GM21447 (cell line): Measurements from ENCODE around the gene C3orf22.

Source experiments
- ATAC-seq: cut with Tn5 transposase; IDR thresholded peaks from one replicate; pipeline ENCODE4 v1.9.1; 2021; ENCODE audit not compliant: unreplicated experiment

The C3orf22 gene

DNA sequence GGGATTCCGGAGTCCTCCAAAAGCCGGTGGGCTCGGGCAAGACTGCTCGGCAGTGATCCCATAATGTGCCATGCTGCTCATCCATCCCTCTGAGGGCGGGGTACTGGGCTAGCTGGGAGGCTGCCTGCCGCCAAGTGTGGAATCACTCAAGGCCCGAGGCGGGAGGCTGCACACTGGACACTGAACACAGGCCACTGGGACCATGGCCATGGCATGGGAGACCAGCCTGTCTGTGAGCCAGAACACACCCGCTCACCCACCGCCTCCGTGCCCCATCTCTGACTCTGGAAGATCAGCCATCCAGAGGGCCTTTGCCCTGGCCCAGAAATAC is 1.4 kb downstream of the C3orf22 start:
- no peak for ATAC-seq

DNA sequence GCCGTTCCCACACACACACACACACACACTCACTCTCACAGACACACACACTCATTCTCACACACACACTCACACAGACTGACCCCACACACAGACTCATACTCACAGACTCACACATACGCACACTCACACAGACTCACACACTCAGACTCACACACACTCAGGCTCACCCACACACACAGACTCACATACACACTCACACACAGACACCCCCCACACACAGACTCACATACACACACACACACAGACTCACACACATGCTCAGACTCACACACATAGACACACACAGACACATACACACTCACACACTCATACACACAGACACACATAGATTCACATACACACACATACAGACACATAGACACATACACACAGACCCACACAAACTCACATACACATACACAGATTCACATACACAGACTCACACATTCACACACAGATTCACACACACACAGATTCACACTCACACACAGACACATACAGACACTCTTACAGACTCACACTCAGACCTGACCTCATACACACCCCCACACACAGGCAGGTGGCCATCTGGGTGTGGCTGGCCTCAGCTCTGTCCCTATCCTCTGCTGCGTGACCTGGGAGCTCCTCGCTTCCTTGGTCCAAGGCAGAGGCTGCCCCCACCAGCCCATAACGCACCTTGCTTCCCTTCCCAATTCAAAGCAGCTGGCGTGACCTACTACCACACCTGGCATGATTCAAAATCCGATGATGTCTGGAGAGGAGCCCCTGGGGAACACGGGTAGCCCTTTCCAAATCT is 1.9 kb downstream of the C3orf22 start:
- ATAC-seq = no peak

DNA sequence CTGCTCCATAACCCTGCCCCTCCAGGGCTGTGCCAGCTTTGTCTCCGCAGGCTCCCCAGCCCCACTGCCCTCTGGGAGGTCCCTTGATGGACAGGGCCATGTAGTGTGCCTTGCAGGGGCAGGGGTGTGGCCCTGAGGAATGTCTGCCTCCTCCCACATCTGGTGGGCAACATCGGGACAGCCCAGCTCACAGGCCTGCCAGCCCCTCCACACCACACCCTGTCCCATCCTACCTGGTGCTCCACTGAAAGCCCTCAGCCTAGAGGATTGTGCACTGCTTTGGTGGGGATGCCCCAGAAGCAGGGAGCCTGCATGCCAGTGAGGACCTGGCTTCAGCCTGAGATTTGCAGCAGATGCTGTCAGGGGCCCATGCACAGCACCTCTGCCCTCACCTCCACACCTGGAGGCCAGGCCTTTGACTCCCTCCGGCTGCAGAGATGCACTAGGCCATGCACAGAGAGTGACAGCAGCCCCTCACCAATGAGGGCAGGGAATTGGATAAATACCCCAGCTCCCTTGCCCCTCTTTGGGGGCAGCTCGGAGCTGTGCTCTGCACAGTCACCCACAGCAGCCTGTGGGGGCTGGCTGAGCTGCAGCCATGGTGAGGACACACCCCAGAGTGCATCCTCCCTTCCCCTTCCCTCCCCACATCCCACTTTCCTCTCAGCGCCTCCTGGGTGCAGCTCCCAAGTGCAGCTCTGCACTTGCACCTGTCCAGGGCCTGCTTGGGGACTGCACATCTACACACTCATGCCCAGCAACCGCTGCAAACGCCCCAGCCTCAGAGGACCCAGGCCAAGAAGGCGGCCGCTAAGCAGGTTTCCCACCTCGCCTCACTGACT is 2.7 kb downstream of the C3orf22 start:
- no peak for ATAC-seq

DNA sequence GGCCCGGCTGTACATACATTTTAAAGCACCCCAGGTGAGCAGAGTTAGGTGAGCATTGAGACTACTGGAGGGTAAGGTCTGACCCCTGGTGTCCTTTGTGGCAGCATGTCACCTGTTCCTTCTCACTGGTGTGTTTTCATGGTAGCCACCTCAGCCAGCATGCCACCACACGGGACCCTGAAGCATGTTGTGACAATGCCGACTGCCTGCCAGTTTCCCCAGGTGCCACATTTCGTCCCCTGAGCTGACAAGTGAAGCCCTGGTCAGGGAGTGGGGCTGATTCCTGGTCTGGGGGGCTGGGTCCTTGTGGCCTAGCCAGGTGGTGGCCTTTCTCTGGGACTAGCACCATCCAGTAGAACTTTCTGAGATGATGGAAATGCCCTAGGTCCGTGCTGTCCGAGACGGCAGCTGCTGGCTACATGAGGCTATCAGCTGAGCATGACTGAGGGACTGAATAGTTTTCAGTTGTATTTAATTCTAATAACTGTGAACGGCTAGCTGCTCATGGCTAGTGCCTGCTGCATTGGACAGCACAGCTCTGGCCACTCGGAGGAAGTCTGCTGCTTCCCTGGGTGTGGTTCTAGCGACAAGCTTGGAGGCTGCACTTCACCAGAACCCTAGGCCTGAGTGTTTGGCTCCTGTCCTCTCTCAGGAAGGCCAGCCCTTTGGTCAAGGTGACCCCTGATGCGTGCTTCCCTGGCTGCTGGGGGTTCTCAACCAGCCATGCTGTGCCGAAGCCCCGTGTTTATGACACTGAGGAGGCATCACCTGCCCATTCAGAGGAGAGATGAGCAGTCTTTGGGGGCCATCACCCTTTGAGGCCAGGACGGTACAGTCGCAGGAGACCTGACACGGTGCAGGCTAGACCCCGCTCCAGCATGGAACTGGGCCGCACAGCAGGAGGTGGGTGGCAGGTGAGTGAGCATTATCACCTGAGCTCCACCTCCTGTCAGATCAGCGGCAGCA is 3.9 kb downstream of the C3orf22 start:
- no peak for ATAC-seq

- ATAC-seq = no peak
Measured at GRCh38 chr3:126553284-126554084, 5.2 kb downstream of the C3orf22 start.

DNA sequence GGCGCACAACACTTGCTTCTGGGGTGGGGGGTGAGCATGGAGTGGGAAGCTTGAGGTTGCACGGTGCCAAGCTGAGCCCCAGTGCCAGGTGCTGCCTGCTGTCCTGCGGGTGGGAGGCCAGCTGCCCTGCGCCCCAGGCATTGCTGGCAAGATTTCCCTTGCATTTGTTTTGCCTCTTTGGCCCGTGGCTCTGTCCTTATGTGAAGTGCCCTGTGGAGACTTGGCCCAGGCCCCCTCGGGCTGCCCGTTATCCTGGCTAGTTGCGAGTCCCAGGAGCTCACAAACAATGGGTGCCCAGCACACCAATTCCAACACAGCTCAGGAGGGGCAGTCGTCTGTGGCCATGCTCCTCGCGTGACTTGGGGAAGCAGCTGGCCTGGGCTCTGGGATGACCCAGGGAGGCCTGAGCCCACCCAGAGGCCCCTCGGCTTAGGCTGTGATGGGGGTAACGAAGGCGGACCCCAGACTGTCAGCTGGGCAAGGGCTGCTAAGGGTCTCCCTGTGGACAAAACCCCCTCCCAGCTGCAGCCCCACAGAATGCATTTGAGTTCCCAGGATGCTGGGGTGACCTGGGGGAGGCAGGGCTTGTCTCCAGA is 5.9 kb downstream of the C3orf22 start:
- no peak for ATAC-seq

GRCh38 chr3:126551839-126552687 is 6.7 kb downstream of the C3orf22 start:
- no peak for ATAC-seq

DNA sequence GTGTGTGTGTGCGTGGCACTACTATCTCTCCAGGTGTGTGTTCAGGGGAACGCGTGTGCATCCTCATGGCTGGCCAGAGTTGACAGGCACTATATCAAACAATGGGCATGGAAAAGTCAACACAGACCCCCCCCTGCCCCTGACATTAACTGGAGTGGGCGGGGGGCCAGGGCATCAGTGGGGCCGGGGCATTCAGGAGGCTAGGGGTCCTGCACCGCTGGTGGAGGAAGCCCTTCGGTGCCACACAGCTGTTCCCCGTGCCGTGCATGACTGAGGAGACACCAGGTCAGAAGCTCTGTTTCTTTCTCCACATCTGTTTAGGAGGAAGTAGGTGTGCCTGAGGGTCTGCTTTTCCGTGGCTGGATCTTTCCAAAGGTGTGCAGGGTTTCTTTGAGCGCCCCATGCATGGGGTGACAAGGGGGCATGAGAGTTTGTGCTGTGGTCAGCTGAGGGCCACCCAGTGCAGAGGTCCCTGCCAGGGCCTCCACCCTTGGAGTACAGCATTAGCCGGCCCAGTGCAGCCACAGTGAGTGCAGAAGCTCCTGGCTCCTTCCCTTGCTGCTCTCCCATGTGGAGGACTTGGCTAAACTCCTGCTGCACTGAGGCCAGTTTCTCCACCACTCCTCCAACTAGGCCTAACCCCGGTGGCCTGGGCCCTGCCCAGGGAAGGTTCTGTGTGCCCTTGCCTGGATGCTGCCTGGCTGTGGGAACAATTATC is 7.5 kb downstream of the C3orf22 start:
- ATAC-seq = no peak

- ATAC-seq = no peak
Measured at GRCh38 chr3:126550488-126551051, 8.2 kb downstream of the C3orf22 start.

- no peak for ATAC-seq
Measured at GRCh38 chr3:126549861-126550487, 8.8 kb downstream of the C3orf22 start.

GRCh38 chr3:126548556-126549466 is 9.9 kb downstream of the C3orf22 start:
- no peak for ATAC-seq

- ATAC-seq = no peak
Measured at GRCh38 chr3:126547721-126548120, 11.0 kb downstream of the C3orf22 start.

- ATAC-seq = no peak
Measured at GRCh38 chr3:126546549-126547239, 12.0 kb downstream of the C3orf22 start.

DNA sequence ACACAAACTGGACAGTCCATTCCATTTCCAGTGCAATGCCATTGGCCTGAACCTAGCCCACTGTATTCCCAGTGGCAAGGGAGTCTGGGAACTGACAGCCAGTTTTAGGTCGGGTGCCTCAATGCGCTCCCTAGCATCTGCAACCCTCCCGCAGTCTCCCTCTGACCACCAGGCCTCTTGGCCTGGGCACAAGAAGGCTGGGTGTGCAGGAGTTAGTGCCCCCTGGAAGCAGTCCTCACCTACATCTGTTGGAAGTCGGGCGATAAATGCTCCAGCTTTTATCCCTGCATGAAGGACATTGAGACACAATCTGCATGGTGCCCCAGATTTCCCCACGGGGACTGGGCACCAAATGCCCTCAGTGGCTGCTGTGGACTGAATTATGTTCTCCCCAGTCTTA is 12.7 kb downstream of the C3orf22 start:
- no peak for ATAC-seq

DNA sequence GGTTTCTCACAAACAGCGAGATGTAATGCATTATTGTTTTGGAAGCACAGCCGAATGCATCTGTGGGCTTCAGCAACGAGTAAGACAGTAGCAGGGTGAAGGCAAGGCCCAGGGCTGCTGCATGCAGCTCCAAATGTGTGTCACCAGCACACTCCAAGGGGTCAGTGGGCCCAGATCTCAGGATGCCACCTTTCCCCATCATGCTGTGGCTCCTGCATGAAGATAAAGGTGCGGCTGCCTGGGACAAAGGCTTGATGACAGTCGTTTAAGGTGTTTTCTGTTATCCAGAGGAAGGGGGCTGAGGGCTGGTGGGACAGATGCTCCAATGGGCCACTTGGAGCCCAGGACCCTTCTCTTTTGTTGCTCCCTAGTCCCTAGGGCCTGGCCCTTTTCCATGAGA is 13.2 kb downstream of the C3orf22 start:
- no peak for ATAC-seq
